Adrenal gland (tissue), 5 donors: Measurements from ENCODE around the gene MAEA.

Experiments used
- CTCF ChIP-seq, 6 experiments: fragments of 450-650 bp in 4 of 6; fragments of 200-600 bp in 2 of 6; sonication (generic) in 1 of 6; IDR thresholded peaks; 1 replicate in 5 of 6; 2 replicates in 1 of 6; pipeline versions ENCODE4 v1.5.1 to v1.8.0; 2016 to 2021; ENCODE audit warnings: antibody characterized with exemption in 6 of 6, mild to moderate bottlenecking in 2 of 6, moderate library complexity in 1 of 6
- POLR2A ChIP-seq, 2 donors: fragments of 450-650 bp; IDR thresholded peaks; one replicate each; pipeline ENCODE4 v1.6.1; 2017; ENCODE audit warnings: antibody characterized with exemption in 2 of 2, mild to moderate bottlenecking in 2 of 2, moderate library complexity in 1 of 2
- donor health status: DM: no; HTN: no; CAD: no.

GRCh38 chr4:1358421-1359143 lies 68.9 kb downstream of the MAEA start:
- TF ChIP-seq CTCF (IDR thresholded peaks at IDR 0.05) (no peak), POLR2A (IDR thresholded peaks at IDR 0.05) (no peak)
